ENCODE measurements around the gene RERE.
"Not testable (repeated sequence)": the region's sequence is repeated elsewhere in the genome, so short reads cannot be mapped to it uniquely, and the experiment has no call there.

The RERE gene

GRCh38 chr1:8841395-8841794 lies 24.0 kb upstream of the RERE start:
- DNase-seq = no peak

DNA sequence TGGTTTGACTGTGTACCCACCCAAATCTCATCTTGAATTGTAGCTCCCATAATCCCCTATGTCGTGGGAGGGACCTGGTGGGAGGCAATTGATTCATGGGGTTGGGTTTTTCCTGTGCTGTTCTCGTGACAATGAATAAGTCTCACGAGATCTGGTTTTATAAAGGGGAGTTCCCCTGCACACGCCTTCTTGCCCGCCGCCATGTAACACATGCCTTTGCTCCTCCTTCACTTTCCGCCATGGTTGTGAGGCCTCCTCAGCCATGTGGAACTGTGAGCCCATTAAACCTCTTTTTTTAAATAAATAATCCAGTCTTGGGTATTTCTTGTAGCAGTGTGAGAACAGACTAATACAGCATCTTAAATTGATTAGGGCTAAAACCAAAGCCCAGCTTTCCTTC lies 22.6 kb upstream of the RERE start:
- no peak for DNase-seq

GRCh38 chr1:8835941-8836643 lies 18.7 kb upstream of the RERE start:
- DNase-seq = no peak

GRCh38 chr1:8831340-8831739 lies 13.9 kb upstream of the RERE start:
- DNase-seq = no peak

- DNase-seq = not testable (repeated sequence)
Measured at GRCh38 chr1:8830732-8831131, 13.3 kb upstream of the RERE start.

GRCh38 chr1:8825985-8826481 lies 8.6 kb upstream of the RERE start:
- no peak for DNase-seq

GRCh38 chr1:8823295-8823664 lies 5.8 kb upstream of the RERE start:
- no peak for DNase-seq

- no peak for DNase-seq
Measured at GRCh38 chr1:8822373-8823294, 5.2 kb upstream of the RERE start.

GRCh38 chr1:8821084-8821483 lies 3.6 kb upstream of the RERE start:
- DNase-seq = no peak

DNA sequence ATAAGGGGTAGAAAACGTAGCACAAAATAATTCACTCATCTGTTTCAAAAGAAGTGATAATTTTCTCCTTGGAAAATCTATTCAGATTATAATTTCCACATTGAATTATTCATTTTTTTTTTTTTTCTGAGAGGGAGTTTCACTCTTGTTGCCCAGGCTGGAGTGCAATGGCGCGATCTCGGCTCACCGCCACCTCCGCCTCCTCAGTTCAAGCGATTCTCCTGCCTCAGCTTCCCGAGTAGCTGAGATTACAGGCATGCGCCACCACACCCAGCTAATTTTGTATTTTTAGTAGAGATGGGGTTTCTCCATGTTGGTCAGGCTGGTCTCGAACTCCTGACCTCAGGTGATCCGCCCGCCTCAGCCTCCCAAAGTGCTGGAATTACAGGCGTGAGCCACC lies 1.3 kb upstream of the RERE start:
- DNase-seq = not testable (repeated sequence)

DNA sequence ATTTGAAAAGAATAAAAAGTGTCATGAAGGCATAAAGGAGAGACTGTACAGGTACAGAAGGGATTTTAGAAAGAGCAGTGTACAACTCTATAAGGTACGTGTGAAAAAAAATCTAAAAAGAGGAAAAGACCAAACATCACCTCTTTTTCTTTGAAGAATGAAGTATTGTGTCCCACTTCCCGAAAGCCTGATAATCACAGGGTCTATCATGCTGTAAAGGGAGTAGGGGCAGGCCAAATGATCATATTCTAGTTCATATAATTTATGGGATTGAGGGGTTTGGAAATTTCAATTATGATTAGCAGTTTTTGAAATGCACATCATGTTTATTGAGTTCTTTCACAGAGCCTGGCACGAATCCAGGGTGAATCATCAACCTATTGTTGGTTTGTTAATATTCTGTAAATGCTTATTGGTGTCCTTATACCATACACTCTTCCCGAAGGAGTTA lies 910 bp upstream of the RERE start:
- DNase-seq = peak; percentile 29

- DNase-seq = peak; percentile 25
Measured at GRCh38 chr1:8816831-8817411, 519 bp downstream of the RERE start.

GRCh38 chr1:8816264-8816663 lies 1.2 kb downstream of the RERE start:
- DNase-seq = no peak

GRCh38 chr1:8815582-8816151 lies 1.8 kb downstream of the RERE start:
- no peak for DNase-seq

GRCh38 chr1:8814865-8815264 lies 2.6 kb downstream of the RERE start:
- no peak for DNase-seq

DNA sequence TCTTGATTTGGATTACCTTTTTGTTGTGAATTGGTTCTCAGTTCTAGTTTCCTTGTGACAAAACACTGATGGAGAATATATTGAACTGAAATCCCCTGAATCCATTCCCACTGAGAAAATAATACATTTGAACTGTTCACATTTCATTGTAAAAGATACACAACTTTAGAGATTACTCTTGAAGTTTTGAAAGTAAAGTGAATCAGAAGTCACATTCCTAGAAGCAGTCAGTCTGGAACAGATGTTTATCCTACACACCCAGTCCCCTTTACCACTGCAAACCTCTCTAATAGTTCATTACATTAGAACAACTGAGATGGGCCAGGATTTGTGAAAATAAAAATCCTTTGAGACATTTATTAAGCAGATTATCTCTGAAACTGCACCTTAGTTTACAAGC lies 3.4 kb downstream of the RERE start:
- no peak for DNase-seq

DNA sequence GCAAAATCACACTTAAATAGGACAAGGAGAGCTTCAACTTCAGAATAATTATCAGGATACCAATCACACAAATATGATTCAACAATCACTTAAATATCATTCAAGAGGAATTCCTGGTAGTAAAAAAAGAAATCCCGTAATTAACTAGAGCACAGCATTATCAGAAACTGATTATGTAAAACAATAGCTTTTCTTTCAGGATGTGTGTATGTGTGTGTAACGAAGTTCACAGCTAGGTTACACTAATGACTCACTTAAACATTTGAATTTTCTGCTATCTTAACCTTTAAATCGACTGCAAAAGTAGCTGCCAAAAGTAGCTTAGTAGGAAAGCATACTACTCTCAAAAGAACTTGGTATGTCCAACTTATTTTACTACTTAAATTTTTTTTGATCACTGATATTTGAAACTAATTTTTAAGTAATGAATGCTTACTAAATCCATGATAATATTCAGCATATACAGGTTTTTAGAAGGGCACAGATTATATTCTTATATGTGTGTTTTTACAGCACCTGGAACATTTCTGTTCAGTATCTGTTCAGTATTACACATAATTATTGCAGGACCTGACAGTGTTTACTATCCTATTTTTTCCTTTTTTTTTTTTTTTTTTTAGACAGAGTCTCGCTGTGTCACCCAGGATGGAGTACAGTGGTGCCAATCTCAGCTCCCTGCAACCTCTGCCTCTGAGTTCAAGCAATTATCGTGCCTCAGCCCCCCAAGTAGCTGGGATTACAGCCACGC lies 4.2 kb downstream of the RERE start:
- DNase-seq = no peak

GRCh38 chr1:8812081-8812480 lies 5.4 kb downstream of the RERE start:
- no peak for DNase-seq

DNA sequence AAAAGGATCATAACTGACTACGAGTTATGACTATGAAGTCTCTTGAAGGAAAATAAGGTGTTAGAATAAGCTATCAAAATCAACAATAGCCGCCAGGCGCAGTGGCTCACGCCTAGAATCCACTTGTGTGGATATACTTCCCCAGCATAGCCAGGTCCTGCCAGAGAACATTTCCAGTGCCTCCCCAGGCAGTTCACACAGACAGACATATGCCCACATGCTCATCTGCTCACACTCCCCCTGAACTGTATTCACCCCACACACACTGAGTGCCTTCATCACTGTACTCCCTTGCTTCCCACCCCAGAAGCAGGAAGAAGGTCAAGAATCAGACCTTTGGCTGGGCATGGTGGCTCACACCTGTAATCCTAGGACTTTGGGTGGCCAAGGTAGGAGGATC lies 6.5 kb downstream of the RERE start:
- DNase-seq = no peak

GRCh38 chr1:8809342-8809736 lies 8.1 kb downstream of the RERE start:
- DNase-seq = no peak

DNA sequence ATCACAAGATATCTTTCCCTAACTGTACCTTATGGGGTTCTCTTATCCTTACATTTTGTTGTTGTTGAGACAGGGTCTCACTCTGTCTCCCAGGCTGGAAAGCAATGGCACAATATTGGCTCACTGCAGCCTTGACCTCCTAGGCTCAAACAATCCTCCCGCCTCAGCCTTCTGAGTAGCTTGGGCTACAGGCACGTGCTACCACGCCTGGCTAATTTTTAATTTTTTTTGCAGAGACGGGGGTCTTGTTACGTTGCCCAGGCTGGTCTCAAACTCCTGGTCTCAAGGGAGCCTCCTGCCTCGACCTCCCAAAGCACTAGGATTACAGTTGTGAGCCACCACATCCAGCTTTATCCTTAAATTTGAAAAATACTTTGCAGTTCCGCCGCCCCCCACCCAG lies 10.4 kb downstream of the RERE start:
- no peak for DNase-seq

GRCh38 chr1:8800416-8800815 lies 17.0 kb downstream of the RERE start:
- no peak for DNase-seq

DNA sequence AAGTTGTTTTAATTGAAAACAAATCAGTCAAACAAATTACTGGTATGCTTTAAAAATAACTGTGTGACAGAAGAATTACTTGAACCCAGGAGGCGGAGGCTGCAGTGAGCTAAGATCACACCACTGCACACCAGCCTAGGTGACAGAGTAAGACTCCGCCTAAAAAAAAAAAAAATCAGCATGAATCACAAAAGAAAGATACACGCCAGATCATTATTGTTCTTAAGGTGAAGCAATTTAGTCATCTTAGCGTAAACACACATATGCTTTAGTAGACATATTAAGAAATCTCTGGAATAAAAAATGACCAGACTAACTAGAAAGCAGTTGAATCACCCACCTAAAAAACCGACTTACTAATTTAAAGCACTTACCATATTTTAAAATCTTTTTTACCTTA lies 20.2 kb downstream of the RERE start:
- DNase-seq = no peak

Data from activated naive CD4-positive, alpha-beta T cell treated with anti-CD3 and anti-CD28 coated beads, Interleukin-2, amount 50 U/mL, for 16 hours (primary cell).